Osteocyte (in vitro differentiated cells): ENCODE measurements around the gene IRF7. TPM values are rescaled to one million over a fixed set of nuclear protein-coding genes. Genes with fewer than 3 reads are reported as not detected.

Experiments used
- DNase-seq: peaks from one replicate; pipeline ENCODE4 v3.0.0; 2021; ENCODE audit warnings: mixed read lengths; ENCODE audit not compliant: unreplicated experiment; ENCODE audit errors: extremely low spot score
- H3K27ac Mint-ChIP-seq: one replicate; pipeline ENCODE4 v1.8.0; 2021; ENCODE audit warnings: mild to moderate bottlenecking, mixed read lengths; ENCODE audit not compliant: unreplicated experiment
- H3K27me3 Mint-ChIP-seq: one replicate; pipeline ENCODE4 v1.8.0; 2021; ENCODE audit warnings: mixed read lengths; ENCODE audit not compliant: unreplicated experiment
- H3K36me3 Mint-ChIP-seq: one replicate; pipeline ENCODE4 v1.8.0; 2021; ENCODE audit warnings: mixed read lengths; ENCODE audit not compliant: unreplicated experiment
- H3K4me1 Mint-ChIP-seq: one replicate; pipeline ENCODE4 v1.8.0; 2021; ENCODE audit warnings: mixed read lengths; ENCODE audit not compliant: unreplicated experiment
- H3K4me3 Mint-ChIP-seq: one replicate; pipeline ENCODE4 v1.8.0; 2021; ENCODE audit warnings: mild to moderate bottlenecking, moderate library complexity, mixed read lengths; ENCODE audit not compliant: unreplicated experiment
- H3K9me3 Mint-ChIP-seq: one replicate; pipeline ENCODE4 v1.8.0; 2021; ENCODE audit warnings: mixed read lengths; ENCODE audit not compliant: unreplicated experiment
- total RNA-seq: library from RNA; stranded (reverse); gene quantifications from 2 replicates; pipeline ENCODE4 v1.2.1, GENCODE V29; 2021
- TF ChIP-seq, protein P1 (sequence below): fragments of 200-600 bp; sonication (generic); IDR thresholded peaks from 2 replicates; pipeline ENCODE4 v1.5.0; 2021; ENCODE audit warnings: antibody characterized with exemption, mild to moderate bottlenecking, moderate library complexity

Gene IRF7
- total RNA-seq, 1 donor from 2014 or later = 15.4 TPM

DNA sequence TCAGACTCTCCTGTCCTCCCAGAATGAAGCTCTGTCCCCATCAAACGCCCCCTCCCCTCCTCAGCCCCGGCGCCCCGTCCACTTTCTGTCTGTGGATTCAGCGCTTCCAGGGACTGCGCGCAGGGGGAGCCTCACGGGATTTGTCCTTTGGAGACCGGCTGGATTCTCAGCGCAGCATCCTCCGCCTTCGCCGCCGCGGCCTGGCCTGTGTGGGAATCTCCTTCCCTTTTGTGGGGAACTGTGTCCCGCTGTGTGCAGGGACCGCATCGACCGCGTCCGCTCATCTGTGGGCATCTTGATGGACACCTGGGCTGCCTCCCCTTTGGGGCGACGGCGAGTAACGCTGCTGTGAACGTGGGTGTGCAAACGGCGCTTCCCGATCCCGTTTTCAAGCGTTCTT, 12.3 kb upstream of the IRF7 start:
- H3K27me3 Mint-ChIP-seq = no peaks in the 10 kb centered on the region
- H3K4me1 Mint-ChIP-seq = peaks cover 20% of the 10 kb centered on the region
- H3K36me3 Mint-ChIP-seq = peaks cover 4% of the 10 kb centered on the region
- no peak for DNase-seq
- H3K27ac Mint-ChIP-seq = peak overlapping the region; percentile 68
- TF ChIP-seq, protein P1, sequence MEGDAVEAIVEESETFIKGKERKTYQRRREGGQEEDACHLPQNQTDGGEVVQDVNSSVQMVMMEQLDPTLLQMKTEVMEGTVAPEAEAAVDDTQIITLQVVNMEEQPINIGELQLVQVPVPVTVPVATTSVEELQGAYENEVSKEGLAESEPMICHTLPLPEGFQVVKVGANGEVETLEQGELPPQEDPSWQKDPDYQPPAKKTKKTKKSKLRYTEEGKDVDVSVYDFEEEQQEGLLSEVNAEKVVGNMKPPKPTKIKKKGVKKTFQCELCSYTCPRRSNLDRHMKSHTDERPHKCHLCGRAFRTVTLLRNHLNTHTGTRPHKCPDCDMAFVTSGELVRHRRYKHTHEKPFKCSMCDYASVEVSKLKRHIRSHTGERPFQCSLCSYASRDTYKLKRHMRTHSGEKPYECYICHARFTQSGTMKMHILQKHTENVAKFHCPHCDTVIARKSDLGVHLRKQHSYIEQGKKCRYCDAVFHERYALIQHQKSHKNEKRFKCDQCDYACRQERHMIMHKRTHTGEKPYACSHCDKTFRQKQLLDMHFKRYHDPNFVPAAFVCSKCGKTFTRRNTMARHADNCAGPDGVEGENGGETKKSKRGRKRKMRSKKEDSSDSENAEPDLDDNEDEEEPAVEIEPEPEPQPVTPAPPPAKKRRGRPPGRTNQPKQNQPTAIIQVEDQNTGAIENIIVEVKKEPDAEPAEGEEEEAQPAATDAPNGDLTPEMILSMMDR = no peak
- H3K9me3 Mint-ChIP-seq = no peaks in the 10 kb centered on the region
- H3K4me3 Mint-ChIP-seq = no peak overlapping the region

DNA sequence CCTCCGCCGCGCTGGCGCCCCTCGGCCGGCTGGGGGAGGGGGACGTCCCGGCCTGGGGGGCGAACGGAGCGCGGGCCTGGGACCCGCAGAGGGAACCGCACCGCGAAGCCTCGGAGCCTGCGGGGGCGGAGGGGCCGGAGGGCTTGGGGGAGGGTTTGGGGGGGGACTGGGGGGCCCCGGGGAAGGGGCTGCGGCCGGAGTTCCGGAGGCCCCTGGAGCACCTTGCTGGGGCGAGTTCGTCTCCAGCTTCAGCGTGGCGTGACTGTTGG, 11.5 kb upstream of the IRF7 start:
- Mint-ChIP-seq H3K9me3 (no peaks in the 10 kb centered on the region), H3K4me3 (no peak overlapping the region), H3K4me1 (peaks cover 20% of the 10 kb centered on the region)

DNA sequence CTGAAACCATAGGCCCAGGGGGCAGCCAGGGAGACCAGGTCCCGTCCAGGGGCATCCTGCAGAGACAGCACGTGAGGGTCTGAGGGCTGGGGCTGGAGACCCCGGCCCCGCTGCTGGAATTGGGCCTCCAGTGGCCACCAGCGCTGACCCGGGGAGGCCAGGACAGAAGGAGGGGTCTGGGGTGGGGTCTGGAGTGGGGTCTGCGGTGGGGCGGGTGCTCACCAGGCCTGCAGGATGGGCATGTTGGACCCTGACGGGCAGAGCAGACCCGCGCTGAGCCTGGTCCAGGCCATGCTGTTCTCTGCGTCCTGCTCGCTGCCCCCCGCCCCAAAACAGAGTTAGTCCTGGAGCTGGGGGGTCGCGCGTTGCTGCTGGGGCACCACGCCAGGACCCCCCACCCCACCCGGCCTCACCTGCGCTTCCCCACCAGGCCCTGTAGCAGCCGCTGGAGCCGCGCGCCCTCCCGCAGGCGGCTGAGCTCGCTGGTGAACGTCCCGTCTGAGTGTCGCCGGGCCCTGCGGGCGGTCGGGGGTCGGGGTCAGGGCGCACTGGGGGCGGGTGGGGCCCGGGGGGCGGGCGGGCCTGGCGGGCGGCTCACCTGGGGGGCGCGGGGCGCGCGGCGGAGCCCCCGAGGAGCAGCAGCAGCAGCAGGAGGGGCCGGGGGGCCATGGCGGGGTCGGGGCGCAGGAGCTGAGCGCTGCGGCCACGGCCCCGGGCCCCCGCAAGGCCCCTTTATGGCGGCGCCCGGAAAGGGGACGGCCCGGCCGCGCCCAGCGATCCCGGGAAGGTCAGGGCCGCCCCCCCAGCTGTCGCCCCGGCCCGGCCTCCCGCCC, 10.9 kb upstream of the IRF7 start, which contains the start of gene SCT:
SCT (minus strand) TSS at position 707 of the 833 bp plus-strand sequence; CDS start at position 669, 38 bp downstream.
- H3K27ac Mint-ChIP-seq = no peak within 1 kb of the TSS
- no peaks in the 10 kb centered on the region for H3K36me3 Mint-ChIP-seq
- H3K9me3 Mint-ChIP-seq = no peaks in the 10 kb centered on the region
- no peak within 1 kb of the TSS for H3K4me3 Mint-ChIP-seq
- no peak for DNase-seq
- peaks cover 20% of the 10 kb centered on the region for H3K4me1 Mint-ChIP-seq
- H3K27me3 Mint-ChIP-seq = no peaks in the 10 kb centered on the region
- TF ChIP-seq, protein P1 = no peak

More for the DNA sequence above, 11.5 kb upstream of the IRF7 start:
- no peak overlapping the region for H3K27ac Mint-ChIP-seq
- TF ChIP-seq, protein P1 = no peak
- H3K27me3 Mint-ChIP-seq = no peaks in the 10 kb centered on the region
- H3K36me3 Mint-ChIP-seq = no peaks in the 10 kb centered on the region
- no peak for DNase-seq

DNA sequence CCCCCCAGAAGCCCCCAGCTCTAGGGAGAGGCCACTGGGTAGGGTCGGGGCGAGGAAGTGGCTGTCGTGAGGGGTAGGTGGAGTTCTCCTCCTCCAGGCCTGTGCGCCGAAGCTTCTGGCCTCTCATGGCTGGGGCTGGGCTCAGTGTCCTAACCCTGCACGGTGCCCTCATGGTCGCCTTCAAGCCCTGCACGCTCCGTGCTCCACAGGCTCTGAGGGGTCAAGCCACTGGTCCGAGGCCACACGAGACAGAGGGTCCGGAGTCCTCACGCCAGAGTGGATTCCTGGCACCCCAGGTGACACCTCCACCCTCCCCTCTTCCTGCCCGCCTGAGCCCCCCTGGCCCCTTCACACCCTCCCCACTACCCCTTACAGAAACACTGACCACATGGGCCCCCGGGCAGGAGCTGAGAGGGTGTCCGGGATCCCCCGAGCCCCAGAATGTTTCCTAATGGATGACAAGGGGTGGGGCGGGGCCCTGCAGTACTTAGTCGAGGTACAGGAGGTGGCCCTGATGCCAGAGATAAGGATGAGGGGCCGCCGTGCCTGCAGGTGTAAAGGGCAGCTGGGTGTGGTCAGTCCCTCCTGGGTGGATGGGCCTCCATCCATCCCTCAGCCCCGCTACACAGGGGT, 10.0 kb upstream of the IRF7 start:
- no peak overlapping the region for H3K4me3 Mint-ChIP-seq

More for the DNA sequence above, 10.0 kb upstream of the IRF7 start:
- no peak for DNase-seq
- no peaks in the 10 kb centered on the region for H3K9me3 Mint-ChIP-seq
- no peaks in the 10 kb centered on the region for H3K36me3 Mint-ChIP-seq
- peaks cover 20% of the 10 kb centered on the region for H3K4me1 Mint-ChIP-seq
- H3K27ac Mint-ChIP-seq = no peak overlapping the region
- TF ChIP-seq, protein P1 = no peak
- no peaks in the 10 kb centered on the region for H3K27me3 Mint-ChIP-seq
